ENCODE measurements around the gene SPRED2. TPM values are rescaled to one million over a fixed set of nuclear protein-coding genes. Genes with fewer than 3 reads are reported as not detected.

SPRED2 gene
- total RNA-seq, 2 donors from 2014 or later, result 36.9 to 47.8 TPM

GRCh38 chr2:65386344-65386743, 46.1 kb downstream of the SPRED2 start:
- DNase-seq, result no peak
- TF ChIP-seq, protein P1, sequence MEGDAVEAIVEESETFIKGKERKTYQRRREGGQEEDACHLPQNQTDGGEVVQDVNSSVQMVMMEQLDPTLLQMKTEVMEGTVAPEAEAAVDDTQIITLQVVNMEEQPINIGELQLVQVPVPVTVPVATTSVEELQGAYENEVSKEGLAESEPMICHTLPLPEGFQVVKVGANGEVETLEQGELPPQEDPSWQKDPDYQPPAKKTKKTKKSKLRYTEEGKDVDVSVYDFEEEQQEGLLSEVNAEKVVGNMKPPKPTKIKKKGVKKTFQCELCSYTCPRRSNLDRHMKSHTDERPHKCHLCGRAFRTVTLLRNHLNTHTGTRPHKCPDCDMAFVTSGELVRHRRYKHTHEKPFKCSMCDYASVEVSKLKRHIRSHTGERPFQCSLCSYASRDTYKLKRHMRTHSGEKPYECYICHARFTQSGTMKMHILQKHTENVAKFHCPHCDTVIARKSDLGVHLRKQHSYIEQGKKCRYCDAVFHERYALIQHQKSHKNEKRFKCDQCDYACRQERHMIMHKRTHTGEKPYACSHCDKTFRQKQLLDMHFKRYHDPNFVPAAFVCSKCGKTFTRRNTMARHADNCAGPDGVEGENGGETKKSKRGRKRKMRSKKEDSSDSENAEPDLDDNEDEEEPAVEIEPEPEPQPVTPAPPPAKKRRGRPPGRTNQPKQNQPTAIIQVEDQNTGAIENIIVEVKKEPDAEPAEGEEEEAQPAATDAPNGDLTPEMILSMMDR (IDR thresholded peaks at IDR 0.05), result no peak
- peaks cover 22% of the 10 kb centered on the region for H3K4me1 ChIP-seq
- H3K27me3 ChIP-seq, result no peaks in the 10 kb centered on the region
- no peak overlapping the region for H3K4me3 ChIP-seq
- no peaks in the 10 kb centered on the region for H3K36me3 ChIP-seq
- intact Hi-C loops (cut with DNase I), result no loop called here
- H3K9ac ChIP-seq (ENCODE audit: low read depth in 2 of 2, low read length in 2 of 2), result no peak overlapping the region
- H3K27ac ChIP-seq, result no peak overlapping the region
- no peaks in the 10 kb centered on the region for H3K9me3 ChIP-seq

GRCh38 chr2:65383541-65384488, 48.6 kb downstream of the SPRED2 start:
- peak; percentile 66 for DNase-seq
- Histone ChIP-seq H3K9me3 (no peaks in the 10 kb centered on the region), H3K27me3 (no peaks in the 10 kb centered on the region), H3K9ac (ENCODE audit: low read depth in 2 of 2, low read length in 2 of 2) (peak overlapping the region in 1 of 2 donors; percentile 36), H3K36me3 (no peaks in the 10 kb centered on the region), H3K27ac (peak overlapping the region; percentile 79), H3K4me3 (no peak overlapping the region), H3K4me1 (peaks cover 20% of the 10 kb centered on the region)
- intact Hi-C loops (cut with DNase I), result loop anchor here (5.0 kb wide), 1 partner anchor 48 kb away; the partner anchor contains the start of gene SPRED2
- TF ChIP-seq, protein P1 (IDR thresholded peaks at IDR 0.05), result no peak

GRCh38 chr2:65382776-65383357, 49.5 kb downstream of the SPRED2 start:
- Histone ChIP-seq H3K36me3 (no peaks in the 10 kb centered on the region), H3K27me3 (no peaks in the 10 kb centered on the region), H3K4me3 (no peak overlapping the region), H3K4me1 (peaks cover 20% of the 10 kb centered on the region), H3K9ac (ENCODE audit: low read depth in 2 of 2, low read length in 2 of 2) (peak overlapping the region; percentile 24 to 36), H3K9me3 (no peaks in the 10 kb centered on the region), H3K27ac (peak overlapping the region; percentile 79)
- intact Hi-C loops (cut with DNase I), result loop anchor here (5.0 kb wide), 1 partner anchor 49 kb away; the partner anchor contains the start of gene SPRED2
- TF ChIP-seq, protein P1 (IDR thresholded peaks at IDR 0.05), result peak; percentile 22
- peak; percentile 92 for DNase-seq

GRCh38 chr2:65382323-65382722, 50.1 kb downstream of the SPRED2 start:
- H3K27ac ChIP-seq, result peak overlapping the region; percentile 79
- H3K4me3 ChIP-seq, result no peak overlapping the region
- intact Hi-C loops (cut with DNase I), result loop anchor here (5.0 kb wide), 1 partner anchor 50 kb away; the partner anchor contains the start of gene SPRED2
- no peak for DNase-seq
- TF ChIP-seq, protein P1 (IDR thresholded peaks at IDR 0.05), result no peak
- H3K27me3 ChIP-seq, result no peaks in the 10 kb centered on the region
- H3K9ac ChIP-seq (ENCODE audit: low read depth in 2 of 2, low read length in 2 of 2), result peak overlapping the region in 1 of 2 donors; percentile 36
- no peaks in the 10 kb centered on the region for H3K9me3 ChIP-seq
- H3K36me3 ChIP-seq, result no peaks in the 10 kb centered on the region
- peaks cover 20% of the 10 kb centered on the region for H3K4me1 ChIP-seq

DNA sequence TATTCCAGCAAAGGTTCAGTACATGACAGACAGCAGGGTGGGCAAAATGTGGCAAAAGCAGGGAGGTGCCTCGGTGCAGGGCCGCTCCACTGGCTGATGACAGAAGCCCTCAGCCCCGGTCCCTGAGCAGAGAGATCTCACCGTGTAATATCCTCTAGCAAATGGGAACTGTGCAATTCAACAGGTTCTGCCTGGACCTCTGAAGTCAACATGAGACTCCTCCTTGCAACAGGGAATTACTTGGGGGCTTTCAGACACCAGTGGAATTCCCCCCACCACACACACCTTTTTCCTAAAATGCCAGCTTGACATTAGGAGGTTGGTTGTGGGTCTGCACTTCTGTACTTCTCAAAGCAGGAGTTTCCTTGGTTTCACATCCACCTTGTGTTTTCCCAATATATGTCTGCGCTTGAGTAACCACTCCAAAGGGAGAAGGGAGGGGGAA, 50.8 kb downstream of the SPRED2 start:
- no peak overlapping the region for H3K9ac ChIP-seq (ENCODE audit: low read depth in 2 of 2, low read length in 2 of 2)
- peaks cover 20% of the 10 kb centered on the region for H3K4me1 ChIP-seq

More for the DNA sequence above, 50.8 kb downstream of the SPRED2 start:
- peak overlapping the region; percentile 79 for H3K27ac ChIP-seq
- no peaks in the 10 kb centered on the region for H3K36me3 ChIP-seq
- H3K4me3 ChIP-seq, result no peak overlapping the region
- H3K9me3 ChIP-seq, result no peaks in the 10 kb centered on the region
- TF ChIP-seq, protein P1 (IDR thresholded peaks at IDR 0.05), result no peak
- intact Hi-C loops (cut with DNase I), result loop anchor here (5.0 kb wide), 1 partner anchor 51 kb away; the partner anchor contains the start of gene SPRED2
- H3K27me3 ChIP-seq, result no peaks in the 10 kb centered on the region
- DNase-seq, result no peak

All from colonic mucosa (tissue), 4 donors.